ENCODE results near the gene KCNK7.

- TF ChIP-seq CTCF (IDR thresholded peaks at IDR 0.05) (no peak), POLR2A (IDR thresholded peaks at IDR 0.05) (no peak), EP300 (IDR thresholded peaks at IDR 0.05) (no peak), POLR2AphosphoS5 (IDR thresholded peaks at IDR 0.05) (no peak)
Observed at GRCh38 chr11:65609229-65609628, 13.6 kb upstream of the KCNK7 start.
